ENCODE data around the gene NAALADL2.
"Not testable (repeated sequence)": the region's sequence is repeated elsewhere in the genome, so short reads cannot be mapped to it uniquely, and the experiment has no call there.

Gene NAALADL2

DNA sequence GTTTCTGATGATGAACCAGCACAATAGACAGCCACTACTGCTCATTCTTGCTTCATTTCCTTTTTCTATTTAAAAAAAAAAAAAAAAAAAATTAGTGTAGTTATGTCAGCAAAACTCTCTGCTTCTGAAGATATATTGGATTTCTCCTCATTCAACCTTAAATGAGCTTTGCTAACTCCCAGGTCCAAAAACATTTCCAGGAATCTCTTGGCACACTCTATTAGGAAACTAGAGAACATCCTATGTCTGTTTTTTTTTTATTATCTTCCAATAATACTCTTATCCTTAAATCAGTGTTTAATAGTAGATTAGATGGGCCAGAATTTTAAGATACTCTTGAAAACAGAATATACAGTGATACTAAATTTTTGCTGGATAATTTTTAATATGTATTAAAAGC, 398.0 kb downstream of the NAALADL2 start:
- DNase-seq (ENCODE audit: low read depth in 3 of 3, low spot score in 1 of 3), result no peak

DNA sequence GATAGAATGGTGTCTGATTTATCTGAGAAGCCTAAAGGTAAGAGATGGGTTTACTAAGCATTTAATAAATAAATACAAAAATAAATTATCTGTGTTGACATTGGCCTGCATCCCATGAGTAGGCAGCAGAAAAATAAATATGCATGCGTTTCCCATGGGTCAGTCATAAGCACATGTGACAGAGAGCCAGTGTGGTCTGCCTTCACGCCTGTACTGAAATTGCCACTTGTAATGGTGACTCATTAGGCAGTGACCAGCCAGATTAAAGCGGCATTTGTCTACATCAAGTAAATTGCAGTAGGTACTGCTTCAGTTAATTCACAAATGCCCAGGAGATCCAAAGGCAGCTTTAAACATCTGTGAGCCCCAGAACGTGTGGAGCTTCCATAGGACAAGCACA, 399.6 kb downstream of the NAALADL2 start:
- DNase-seq (ENCODE audit: low read depth in 3 of 3, low spot score in 1 of 3), result no peak

DNA sequence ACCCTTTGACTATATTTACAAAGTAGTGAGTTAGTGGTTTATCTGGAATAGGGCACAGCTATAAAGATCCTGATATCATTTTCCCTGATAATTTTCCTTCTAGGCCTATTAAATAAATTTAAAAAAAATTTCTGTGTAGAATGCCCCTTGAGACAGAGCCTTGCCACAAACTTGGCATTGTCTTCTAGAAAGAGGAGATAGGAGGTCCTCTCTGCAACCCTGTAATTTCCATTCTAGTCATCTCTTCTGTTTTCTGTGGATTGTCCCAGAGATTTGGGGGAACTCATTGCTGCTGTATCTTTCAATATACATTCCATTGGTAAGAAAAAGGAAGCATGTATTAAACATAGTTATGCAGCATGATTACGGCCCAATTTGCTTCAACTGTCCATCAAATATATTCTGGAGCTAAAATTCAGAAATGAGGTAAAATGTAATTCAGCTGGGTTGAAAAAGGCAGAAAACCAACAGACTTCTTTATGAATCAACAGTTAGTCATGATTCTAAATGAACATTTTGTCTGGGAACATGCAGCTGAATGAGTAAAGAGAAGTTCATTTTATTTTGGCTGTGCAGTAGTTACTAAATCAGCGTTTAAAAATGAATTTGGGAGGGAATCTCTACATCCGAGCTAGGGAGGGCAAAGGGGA, 401.1 kb downstream of the NAALADL2 start:
- no peak for DNase-seq (ENCODE audit: low read depth in 3 of 3, low spot score in 1 of 3)

DNA sequence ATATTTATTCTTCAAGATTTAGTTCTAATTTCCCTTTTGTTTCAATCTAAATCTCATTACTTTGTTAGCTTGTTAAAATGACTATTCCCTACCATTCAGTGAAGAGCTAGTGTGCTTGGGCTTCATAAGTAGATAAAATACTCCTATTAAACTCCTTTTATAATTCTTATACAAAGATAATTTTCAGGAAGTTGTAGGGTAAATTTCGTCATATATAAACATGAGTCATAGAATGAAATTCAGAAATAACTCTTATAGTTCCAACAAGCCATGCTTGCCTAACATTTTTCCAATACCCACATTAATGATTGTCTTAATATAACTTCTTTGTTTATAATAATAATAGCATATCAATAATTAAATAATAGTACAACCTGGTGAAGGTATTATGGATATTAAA, 407.3 kb downstream of the NAALADL2 start:
- no peak for DNase-seq (ENCODE audit: low read depth in 3 of 3, low spot score in 1 of 3)

DNA sequence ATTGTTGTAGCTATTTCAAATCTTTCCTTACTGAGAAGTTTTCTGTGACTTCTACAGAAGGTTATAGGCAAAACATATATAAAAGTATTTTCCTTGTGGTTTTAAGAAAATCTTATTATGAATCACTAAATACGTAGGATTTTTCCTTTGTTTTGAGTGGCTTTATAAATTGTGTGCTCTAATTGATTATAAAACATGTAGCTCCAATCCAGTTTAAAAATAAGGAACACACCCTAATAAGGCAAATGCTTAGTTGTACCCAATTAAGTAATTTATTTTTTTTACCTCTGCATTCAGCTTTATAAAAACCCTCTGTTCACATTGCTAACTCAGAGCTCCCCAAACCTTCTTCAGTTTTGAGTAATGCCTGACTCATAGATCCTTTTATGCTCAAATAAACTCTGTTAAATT, 408.0 kb downstream of the NAALADL2 start:
- DNase-seq (ENCODE audit: low read depth in 3 of 3, low spot score in 1 of 3), result no peak

DNA sequence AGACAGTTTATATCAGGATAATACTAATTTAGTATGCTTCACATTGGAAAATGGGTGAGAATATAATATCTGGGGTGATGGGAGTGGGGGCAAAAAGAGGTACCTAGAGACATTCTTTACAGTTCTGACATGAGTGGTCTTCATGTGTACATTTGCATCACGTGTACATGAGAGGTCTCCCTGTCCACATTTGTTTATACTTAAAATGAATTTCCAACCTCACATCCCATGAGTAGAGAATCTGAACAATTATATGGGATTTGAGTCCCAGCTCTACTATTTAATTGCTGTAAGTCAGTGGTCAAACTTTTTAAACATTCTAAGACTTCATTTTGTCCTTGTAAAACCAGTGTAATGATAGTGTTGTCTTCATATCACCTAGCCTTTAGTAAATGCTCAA, 408.4 kb downstream of the NAALADL2 start:
- DNase-seq (ENCODE audit: low read depth in 3 of 3, low spot score in 1 of 3), result no peak

DNA sequence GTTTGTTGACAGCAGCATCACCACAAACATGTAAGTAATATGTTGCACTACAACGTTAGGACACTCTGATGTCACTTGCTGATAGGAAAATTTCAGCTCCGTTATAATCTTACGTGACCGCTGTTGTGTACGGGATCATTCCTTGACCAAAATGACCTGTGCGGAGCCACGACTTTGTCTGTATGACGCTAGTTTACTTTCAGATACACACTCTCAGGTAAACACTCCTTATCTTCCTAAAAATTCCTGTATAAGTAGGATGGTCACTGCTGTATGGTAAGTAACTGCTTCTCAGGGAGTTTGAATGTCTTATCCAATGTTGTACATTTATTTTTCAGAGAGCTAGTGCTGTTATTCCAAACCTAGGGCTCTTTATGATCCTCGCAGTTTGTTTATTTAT, 410.3 kb downstream of the NAALADL2 start:
- no peak for DNase-seq (ENCODE audit: low read depth in 3 of 3, low spot score in 1 of 3)

DNA sequence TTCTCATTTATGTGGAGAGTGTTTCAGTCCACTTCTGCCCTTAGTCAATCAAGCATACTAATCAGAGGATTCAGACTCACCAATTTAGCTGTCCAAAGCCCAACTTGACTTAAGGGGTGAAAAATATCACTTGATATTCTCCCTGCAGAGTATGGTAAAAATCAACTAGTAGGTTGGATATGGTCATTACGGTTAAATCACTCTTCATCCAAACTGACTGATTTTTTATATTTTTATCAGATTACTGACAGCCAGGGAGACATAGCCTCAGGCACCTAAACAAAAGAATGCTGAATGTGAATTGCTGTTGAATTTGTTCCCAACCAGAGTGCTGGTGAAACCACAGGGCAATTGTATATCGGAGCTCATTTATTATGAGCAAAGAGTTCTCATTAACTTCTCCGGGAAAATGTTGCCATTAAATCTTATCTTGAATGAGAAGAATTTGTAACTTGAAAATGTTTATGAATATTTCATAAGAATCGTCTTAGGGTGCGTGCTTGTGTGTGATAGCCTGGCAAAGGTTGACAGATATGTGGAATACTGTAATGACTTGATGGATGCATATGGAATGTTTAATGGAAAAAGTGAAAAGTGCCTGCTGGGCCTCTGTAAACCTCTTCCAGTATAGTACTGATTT, 411.2 kb downstream of the NAALADL2 start:
- DNase-seq (ENCODE audit: low read depth in 3 of 3, low spot score in 1 of 3), result no peak

DNA sequence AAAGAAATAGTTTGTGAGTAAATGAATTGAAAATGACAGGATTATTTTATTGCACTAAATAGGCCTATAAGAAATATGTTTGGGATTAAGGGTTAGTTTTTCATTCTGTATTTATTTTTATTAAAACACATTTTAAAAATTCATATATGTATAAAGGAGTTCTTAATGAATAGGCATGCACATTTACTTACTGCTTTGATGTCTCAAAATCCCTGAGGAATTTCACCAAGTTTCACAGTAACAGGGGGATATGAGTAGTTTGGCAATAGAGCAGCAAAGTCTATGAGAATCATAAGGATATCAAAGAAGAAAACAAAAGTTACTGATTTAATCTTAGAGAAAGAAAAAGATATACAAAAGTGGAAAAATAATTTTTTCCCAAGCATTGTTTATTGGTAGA, 411.7 kb downstream of the NAALADL2 start:
- no peak for DNase-seq (ENCODE audit: low read depth in 3 of 3, low spot score in 1 of 3)

DNA sequence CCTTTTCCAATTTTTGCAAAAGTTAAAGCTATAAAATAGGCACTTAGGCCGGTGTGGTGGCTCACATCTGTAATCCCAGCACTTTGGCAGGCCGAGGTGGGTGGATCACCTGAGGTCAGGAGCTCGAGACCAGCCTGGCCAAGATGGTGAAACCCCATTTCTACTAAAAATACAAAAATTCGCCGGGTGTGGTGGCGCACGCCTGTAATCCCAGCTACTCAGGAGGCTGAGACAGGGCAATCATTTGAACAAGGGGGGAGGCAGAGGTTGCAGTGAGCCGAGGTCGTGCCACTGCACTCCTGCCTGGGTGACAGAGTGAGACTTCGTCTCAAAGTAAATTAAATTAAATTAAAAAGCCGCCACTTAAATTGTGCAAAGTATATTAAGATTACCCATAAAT, 412.3 kb downstream of the NAALADL2 start:
- DNase-seq (ENCODE audit: low read depth in 3 of 3, low spot score in 1 of 3), result not testable (repeated sequence)

DNA sequence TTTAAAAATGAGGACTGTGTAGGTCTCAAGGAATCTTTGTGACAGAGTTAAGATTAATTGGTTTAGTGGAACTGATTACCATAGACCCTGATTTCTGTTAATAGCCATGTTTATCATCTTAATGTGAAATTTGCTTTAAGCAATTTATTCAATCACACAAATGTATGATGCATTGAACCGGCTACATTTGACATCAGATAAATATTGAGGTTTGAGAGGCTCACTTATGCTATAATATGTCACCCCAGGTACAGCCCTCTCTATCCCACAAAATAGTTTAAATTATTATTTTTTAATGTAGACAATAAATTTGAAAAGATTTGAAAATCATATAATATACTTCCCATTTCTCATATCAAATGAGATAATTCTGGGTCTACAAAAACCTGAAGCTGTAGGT, 413.3 kb downstream of the NAALADL2 start:
- DNase-seq (ENCODE audit: low read depth in 3 of 3, low spot score in 1 of 3), result no peak

DNA sequence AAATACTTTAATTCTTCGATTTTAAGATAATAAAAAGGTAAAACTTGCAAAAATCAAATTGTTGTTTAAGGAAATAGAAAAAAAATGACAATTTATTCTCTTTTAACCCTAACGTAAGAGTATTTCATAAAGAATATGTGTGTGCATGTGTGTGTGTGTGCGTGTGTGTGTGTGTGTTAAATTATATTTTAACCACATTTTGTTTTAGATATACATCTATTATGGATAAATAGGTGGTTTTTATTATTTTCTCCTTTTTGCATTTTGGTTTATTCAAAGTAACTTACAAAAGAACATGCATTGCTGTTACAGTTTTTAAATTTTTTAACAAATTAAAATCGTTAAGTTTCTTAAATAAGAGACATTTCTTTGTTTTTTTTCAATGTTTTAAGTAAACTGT, 414.4 kb downstream of the NAALADL2 start:
- no peak for DNase-seq (ENCODE audit: low read depth in 3 of 3, low spot score in 1 of 3)

DNA sequence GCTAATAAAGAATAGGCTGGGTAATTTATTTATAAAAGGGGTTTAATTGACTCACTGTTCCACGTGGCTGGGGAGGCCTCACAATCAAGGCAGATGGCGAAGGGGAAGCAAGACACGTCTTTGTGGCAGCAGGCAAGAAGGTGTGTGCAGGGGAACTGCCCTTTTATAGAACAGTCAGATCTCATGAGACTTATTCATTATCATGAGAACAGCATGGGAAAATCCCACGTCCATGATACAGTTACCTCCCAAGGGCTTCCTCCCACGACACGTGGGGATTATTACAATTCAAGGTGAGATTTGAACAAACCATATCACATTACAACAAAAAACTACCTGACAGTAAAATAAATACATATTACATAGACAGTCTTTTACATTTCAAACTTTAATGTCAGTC, 414.9 kb downstream of the NAALADL2 start:
- DNase-seq (ENCODE audit: low read depth in 3 of 3, low spot score in 1 of 3), result no peak

DNA sequence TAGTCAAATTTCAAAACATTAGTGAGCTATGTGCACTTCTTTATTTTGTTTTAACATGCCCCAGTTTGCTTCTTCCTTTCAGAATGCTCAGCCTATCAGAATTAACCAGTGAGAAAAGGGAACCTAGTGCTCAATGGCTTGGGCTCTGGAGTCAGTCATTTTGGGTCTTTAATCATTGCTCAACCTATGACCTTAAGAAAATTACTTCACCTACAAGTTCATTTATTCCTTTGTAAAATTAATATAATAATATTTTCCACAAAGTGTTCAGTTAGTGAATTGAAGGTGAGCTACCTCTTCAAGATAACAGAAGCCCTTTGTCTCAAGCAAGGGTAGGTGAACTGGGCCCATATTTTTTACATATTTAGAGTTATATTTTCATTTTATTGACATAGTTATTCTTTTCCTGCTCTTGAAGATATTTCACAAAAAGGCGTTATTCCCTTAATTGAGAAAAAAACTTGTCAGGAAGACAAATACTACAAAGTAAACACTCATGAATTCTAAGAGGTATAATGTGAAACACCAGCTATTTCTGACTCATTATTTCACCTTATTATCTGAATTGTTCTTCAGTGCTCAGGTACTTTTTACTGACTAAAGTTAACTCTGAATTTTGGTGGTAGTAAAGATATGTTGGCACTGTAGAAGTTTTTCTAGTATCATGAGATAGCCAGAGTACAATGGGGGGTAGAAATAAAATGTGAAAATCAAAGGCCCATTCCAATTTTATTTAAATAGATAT, 415.5 kb downstream of the NAALADL2 start:
- no peak for DNase-seq (ENCODE audit: low read depth in 3 of 3, low spot score in 1 of 3)

DNA sequence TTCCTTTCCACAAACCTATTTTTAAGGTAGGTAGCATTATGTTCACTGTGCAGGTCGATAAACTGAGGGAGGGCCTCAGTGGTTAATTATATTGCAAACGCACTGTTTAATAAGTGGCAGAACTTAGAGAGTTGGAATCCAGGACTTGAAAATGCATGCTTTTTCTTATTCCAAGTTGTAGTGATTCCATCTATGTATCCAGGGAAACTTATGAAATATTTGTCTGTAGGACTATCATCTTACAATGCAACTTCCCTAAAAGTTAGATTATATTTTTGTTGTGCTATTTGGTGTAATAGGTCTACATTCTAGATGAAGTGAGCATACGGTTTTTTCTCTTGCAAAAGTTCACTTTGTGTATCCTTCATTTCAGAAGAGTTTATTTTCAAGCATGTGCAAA, 419.5 kb downstream of the NAALADL2 start:
- no peak for DNase-seq (ENCODE audit: low read depth in 3 of 3, low spot score in 1 of 3)

DNA sequence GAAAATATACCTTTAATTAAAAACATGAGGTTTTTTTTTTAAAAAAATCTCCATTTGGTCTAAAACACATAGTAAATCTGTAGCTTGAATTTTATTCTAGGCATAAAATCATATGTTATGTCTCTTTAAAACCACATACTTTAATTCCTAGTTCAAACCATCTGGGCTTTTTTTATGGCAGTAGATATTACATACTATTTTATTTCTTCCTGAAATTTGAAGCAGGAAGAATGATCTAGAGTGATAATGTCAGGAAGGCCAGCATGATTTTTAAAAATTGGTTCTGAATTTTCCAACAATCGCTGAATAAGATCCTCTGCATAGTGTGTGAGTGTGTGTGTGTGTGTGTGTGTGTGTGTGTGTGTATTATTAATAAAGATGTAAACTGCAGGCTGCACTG, 420.3 kb downstream of the NAALADL2 start:
- DNase-seq (ENCODE audit: low read depth in 3 of 3, low spot score in 1 of 3), result no peak

DNA sequence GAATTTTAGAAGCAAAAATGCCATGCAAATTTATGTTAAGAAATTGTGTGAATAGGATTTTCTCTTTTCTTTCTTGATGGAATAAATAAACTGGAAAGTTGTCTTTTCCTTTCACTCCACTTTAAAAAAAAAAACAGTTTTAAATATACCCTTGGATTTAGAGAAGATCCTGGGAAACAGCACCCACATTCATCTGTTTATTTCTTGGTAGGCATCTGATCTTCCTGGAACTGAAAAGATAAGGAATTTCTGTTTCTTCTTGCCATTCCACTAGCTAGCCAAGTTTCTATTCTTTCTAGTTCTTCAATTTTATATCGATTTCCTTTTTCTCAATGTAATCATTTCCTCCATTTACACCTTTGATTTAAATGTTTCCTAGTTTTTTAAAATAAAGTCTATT, 420.8 kb downstream of the NAALADL2 start:
- DNase-seq (ENCODE audit: low read depth in 3 of 3, low spot score in 1 of 3), result no peak

DNA sequence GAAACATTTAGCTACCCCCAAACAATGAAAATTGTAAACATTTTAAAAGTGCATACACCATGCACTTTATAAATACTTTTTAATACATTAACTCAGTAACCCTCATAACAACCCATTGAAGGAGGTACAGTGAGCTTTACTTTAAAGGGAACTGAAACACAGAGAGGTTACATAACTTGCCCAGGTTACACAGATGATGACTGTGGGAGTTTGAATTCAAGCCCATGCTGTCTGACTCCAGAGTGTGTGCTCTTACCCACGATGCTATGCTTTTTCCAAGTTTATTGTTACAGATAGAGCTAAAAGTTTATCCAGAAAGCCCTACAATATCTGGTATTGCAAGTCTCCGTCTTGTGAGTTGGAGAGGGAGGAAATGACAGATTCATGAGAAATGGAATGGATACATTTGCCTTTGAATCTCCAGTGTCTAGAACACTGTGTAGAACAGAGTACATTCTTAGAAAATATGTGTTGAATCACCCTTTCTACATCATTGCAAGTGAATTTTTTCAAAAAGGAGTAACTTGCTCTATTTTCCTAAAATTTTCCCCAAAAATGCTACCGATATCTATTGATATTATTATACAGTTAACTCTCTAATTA, 428.3 kb downstream of the NAALADL2 start:
- DNase-seq (ENCODE audit: low read depth in 3 of 3, low spot score in 1 of 3), result no peak

DNA sequence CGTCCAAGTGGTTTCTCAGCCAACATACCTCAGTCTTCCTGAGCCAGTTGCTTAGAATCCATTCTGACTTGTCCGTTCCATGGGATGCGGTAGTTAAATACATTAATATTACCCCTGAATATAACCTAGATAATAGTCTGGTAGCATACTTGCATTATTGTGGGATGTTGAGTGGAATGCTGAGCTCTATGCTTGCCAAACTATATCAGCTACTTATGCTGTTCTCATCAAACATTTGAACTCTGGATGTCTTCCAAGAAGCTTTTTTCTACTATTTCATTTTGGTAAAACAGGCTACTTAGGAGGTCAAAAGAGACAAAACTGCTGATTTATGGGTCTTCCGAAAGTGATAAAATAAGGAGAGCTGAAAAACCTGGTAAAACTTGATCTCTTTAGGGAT, 429.5 kb downstream of the NAALADL2 start:
- DNase-seq (ENCODE audit: low read depth in 3 of 3, low spot score in 1 of 3), result no peak

DNA sequence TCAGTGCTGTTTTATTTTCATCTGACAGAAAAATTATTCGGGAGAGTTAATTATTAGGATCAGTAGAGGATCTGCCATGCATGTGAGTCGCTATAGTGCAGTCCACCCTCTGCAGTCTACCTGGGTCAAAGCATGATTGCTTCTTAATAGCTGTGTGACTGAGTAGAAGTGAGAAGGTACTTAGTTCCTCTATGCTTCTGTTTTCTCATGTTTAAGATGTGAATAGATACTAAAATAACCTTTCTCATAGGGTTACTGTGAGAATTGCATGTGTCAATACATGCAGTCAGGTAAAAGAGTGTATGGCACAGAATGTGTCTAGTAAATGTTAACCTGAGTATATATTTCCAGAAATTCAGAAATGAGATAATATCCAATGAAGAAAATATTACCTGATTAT, 435.7 kb downstream of the NAALADL2 start:
- no peak for DNase-seq (ENCODE audit: low read depth in 3 of 3, low spot score in 1 of 3)

DNA sequence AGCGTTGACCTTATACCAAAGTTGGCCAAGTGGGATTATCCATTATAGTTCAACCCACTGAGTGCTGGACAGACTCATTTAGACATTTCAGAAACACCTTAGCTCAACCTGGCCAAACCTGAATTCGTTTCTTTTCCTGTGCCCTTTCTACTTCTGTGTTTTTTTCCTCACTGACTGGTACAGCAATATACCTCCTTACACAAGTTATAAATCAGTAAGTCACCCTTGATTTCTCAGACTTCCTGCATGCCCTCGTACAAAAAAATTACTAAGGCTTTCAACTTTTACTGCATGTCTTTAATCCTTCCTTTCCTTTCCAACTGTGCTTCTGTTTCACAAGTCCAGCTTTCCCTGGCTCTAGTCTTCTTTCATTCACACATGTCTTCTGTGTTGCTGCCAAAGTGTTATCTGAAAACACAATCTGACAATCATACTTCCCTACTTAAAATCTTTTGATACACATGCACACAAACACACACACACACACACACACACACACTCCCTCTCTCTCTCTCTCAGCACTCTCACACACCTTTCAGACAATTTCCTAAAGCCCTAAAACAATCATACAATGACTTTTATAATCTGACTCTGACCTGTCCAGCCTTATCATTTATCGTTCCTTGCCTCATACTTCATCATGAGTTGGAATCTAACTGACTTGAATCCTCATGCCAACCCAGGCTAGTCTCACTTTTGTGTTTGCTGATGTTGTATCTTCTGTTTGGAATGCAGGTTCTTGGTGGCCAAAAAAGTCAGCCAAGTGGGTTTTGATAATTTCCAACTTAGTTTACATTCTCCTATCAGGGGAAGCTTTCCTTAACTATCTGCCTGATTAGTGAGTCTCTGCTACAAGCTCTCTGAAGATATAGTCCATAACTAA, 436.4 kb downstream of the NAALADL2 start:
- DNase-seq (ENCODE audit: low read depth in 3 of 3, low spot score in 1 of 3), result no peak

Data from stimulated activated CD4-positive, alpha-beta T cell treated with anti-CD3 and anti-CD28 coated beads, TNF-alpha, amount 100 ng/mL, for 1 hour (primary cell).